ENCODE measurements around the gene PSMD9.
A peak's percentile ranks its signal among the peaks of the same experiment; 100 is the strongest.
"Not testable (repeated sequence)": the region's sequence is repeated elsewhere in the genome, so short reads cannot be mapped to it uniquely, and the experiment has no call there.

The PSMD9 gene

GRCh38 chr12:121888478-121889273 is at the start of gene PSMD9:
Gene PSMD9, plus strand, starts transcription at chr12:121888790. Its CDS starts 67 bp downstream, at chr12:121888857.
- DNase-seq = peak; percentile 88

DNA sequence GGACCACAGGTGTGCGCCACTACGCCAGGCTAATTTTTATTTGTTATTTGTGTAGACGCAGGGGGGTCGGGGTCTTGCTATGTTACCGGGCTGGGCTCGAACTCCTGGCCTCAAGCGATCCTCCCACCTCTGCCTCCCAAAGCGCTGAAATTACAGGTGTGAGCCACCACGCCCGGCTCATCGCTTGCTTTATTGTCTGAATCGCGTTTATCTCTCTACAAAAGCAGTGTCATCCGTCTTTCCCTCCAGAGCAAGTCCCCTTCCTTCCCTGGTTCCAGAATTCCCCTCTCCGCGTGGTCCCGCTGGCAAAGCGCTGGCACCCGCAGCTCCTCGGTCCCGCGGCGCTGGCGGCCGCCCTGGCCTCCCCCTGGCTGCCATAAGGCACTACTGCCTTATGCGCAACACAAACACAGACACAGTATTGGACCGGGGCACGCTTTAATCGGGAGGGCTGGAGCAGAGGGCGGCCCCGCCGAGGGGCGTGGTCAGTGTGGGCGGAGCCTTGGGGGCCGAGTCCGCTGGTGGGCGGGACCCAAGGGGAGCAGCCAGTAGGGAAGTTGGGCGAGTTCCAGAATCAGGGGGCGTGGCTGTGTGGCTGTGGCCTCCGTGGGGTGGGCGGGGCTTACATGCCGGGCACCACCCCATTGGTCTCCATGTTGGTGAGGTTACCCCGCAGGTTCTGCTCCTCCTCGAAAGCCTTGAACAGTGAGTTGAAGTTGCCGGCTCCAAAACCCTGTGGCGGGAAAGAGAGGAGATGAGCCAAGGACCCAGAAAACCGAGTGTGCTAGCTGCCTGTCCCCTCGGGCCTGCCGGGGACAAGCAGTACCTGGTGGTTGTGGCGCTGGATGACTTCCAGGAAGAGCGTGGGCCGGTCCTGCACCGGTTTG is 49.2 kb upstream of the PSMD9 start:
- DNase-seq = peak; percentile 91

DNA sequence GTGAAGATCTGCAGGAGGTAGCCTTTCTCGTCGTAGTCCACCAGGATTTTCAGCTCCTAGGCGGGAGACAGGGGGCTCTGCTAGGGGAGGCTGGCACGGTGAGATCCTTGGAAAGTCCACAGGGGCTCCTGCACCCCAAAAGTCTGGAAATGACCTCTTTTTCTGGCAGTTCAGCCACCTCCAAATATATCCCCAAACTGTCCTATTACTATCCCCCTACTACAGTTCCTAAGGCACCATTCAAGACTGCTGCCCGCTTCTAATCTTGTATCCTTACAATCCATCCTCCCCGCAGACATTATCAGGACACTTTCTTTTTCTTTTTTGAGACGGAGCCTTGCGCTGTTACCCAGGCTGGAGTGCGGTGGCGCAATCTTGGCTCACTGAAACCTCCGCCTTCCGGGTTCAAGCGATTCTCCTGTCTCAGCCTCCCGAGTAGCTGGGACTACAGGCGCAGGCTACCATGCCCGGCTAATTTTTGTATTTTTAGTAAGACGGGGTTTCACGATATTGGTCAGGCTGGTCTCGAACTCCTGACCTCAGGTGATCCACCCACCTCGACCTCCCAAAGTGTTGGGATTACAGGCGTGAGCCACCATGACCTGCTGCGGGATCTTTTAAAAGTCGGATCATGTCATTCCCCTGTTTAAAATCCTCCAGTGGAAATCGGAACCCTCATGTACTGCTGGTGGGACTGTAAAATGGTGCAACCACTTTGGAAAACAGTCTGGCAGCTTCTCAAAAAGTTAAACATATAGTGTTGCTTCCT is 48.4 kb upstream of the PSMD9 start:
- no peak for DNase-seq

DNA sequence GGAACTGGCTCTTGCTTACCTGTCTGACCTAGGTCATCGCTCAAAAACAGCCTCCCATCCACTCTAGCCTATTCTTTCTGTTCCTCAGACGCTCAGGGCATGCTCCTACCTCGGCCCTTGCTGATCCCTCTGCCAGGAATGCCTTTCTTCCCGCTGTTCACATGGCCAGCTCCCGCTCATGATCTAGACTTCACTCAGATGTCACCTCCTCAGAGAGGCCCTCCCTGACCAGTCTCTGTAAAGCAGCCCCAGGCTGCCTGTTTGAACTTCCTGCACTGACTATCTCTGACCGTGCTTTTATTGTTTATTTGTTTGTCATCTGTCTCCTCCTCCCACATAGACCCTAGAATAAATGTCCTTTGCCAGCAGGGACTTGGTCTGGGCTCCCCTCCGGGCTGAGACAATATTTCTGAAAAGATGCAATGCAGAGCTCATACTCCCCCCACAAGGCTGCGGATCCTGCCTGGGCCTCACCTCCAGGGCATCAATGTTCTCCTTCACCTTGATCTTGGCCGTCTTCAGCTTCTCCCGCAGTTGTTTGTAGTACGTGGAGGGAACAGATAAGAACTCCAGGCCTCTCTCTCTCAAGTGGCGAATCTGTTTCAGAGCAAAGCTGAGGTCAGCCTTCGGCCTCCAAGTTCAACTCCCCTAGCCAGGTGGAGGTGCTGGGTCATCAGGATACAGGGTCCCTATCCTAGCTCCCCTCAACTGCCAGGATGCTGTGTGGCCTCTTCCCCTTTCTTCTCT is 45.2 kb upstream of the PSMD9 start:
- DNase-seq = no peak

DNA sequence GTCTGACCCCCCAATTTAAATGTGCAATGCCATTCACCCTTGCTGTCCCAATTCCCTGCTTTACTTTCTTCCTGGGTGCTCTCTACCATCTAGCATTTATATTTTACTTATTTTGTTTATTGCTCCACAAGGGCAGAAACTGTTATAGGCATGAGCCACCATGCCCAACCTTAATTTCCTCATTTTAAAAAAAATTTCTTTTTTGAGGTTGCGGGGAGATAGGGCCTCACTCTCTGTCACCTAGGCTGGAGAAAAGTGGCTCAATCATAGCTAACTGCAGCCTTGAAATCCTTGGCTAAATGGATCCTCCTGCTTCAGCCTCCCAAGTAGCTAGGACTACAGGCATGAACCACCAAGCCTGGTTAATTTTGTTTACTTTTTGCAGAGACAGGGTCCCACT is 42.9 kb upstream of the PSMD9 start:
- no peak for DNase-seq

DNA sequence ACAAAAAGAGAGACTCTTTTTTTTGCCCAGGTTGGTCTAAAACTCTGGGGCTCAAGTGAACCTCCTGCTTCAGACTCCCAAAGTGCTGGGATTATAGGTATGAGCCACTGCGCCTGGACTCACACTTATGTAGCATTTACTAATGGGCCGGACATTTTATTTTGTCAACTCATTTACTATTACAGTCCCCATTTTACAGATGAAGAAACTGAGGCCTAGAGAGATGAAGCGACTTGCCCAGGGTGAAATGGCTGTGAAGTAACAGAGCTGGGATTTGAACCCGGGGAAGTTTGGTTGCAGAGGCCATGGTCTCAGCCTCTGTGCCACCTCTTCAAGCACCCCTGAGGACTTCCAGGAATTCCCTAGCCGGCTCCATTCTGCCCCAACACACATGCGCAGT is 39.4 kb upstream of the PSMD9 start:
- no peak for DNase-seq

DNA sequence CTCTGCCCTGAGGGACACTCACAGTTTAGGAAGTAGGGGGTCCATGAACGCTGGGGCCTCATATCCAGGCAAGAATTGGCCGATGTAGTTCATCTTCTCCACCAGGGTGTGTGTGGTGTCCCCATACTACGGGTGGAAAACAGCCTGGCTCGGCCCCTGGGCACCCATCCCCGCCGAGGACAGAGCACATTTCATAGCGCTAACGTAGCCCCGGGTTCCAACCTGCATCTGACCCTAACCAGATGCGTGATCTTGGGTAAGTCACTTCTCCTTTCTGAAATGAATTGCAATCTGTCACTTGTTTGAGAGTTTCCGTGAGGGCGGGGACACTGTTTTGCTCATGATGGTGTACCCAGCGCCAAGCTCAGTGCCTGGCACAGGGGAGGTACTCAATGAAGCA is 38.9 kb upstream of the PSMD9 start:
- DNase-seq = no peak

GRCh38 chr12:121852392-121852791 is 36.2 kb upstream of the PSMD9 start:
- not testable (repeated sequence) for DNase-seq

- no peak for DNase-seq
Measured at GRCh38 chr12:121857322-121858246, 31.0 kb upstream of the PSMD9 start.

DNA sequence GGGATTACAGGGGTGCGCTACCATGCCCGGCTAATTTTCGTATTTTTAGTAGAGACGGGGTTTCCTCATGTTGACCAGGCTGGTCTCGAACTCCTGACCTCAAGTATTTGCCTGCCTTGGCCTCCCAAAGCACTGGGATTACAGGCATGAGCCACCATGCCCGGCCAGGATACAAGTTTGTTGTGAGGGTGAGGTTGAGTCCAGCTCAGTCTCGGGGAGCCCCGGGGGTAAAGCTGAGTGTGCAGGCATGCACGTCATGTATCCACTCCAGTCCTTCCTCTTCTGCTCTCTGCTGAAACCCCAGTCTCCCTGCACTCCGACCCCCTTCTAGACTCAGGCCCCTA is 30.3 kb upstream of the PSMD9 start:
- no peak for DNase-seq

- DNase-seq = no peak
Measured at GRCh38 chr12:121858662-121859572, 29.7 kb upstream of the PSMD9 start, which contains the start of gene HPD. Gene HPD, minus strand, starts transcription at chr12:121858859. Its CDS starts 36 bp downstream, at chr12:121858823.

- no peak for DNase-seq
Measured at GRCh38 chr12:121860257-121860656, 28.3 kb upstream of the PSMD9 start.

- DNase-seq = not testable (repeated sequence)
Measured at GRCh38 chr12:121860699-121861098, 27.9 kb upstream of the PSMD9 start.

- DNase-seq = no peak
Measured at GRCh38 chr12:121861636-121862254, 26.8 kb upstream of the PSMD9 start.

DNA sequence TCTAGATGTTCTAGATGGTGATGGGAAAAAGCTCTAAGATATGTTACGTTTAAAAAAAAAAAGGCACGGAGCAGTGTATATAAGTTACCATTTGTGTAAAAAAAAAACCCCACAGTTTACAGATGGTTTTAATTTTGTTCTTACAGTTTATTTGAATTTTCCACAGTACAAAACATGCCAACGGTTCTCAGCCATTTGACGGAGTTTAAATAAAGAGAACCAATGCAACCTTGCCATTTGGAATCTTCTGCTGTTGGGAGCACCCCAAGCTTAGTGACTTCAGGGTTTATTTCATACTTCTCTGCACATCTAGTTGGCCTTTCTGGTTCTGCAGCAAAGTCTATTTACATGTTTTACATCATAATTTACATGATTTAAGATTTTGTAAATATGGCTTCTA is 22.3 kb upstream of the PSMD9 start:
- DNase-seq = no peak

DNA sequence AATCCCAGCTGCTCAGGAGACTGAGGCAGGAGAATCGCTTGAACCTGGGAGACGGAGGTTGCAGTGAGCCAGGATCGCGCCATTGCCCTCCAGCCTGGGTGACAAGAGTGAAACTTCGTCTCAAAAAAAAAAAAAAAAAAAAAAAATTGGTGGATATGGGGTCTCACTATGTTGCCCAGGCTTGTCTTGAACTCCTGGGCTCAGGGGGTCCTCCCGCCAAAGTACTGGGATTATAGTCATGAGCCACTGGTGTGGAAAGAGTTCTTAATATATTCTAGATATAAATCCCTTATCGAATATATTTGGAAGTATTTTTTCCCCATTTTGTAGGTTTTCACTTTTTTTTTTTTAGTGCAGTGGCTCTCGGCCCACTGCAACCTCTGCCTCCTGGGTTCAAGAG is 19.4 kb upstream of the PSMD9 start:
- DNase-seq = not testable (repeated sequence)

DNA sequence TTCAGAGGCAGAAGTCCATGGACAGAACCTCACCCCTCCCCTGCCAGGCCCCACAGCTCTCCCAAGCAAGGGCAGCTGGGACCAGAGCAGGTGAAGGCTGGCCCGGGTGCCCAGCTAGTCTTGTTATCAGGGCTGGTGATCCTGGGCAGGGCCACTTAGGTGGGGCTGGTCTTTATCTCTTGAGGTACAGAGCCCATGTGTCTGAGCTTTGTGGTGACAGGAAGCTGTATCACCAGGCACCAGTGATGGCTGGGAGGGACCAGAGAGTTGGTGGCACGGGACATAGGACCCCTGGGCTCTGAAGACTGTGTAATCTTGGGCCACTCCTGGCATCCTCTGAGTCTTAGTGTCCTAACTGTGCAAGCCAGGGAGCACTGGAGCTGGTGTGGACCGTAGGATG is 17.1 kb upstream of the PSMD9 start:
- DNase-seq = no peak

DNA sequence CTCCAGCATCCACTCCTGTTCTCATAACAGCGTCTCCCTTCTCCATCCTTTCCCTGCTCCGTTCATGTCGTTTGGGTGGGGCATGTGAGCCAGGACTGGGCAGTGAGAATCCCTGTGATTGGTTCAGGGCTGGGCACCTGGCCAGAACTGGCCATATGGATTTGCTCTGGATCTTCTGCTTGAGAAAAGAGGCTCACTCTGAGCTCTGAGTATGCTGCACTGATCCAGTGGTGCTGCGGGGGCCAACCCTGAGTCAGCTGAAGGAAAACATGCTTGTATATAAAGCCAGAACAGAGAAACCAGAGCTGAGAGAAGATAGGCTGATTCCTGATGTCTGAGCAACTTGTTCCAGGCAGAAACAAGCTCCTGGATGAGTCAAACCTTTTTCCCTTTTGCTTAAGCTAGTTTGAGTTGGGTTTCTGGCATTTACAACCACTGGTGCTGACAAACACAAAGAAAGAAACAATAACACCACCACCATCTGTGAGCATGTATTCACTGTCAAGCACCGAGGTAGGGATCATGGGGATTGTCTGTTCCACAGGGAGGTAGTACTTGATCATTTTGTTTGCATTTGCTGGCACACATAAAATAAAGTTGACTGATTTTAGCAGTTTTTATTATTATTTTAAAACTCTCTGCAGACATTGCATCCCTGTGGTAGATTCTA is 15.9 kb upstream of the PSMD9 start:
- no peak for DNase-seq

DNA sequence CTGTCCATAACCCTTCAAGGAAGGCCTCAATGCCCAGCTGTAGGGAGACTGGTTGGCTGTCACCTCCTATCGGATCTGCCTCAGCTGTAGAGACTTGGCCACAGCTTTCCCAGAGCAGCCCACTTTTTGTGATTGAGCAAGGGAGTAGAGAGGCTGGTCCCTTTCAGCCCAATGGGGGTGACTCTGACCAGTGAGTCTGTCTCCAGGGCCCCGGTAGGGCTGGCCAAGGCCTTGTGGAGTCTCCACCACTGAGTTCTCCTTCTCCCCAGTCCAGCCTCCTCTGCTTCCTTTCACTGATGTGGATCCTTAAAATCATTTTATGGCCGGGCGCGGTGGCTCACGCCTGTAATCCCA is 15.4 kb upstream of the PSMD9 start:
- no peak for DNase-seq
